Dedifferentiated amniotic fluid mesenchymal stem cell (primary cell): ENCODE results near the gene SIMC1.

Experiments used
- DNase-seq: peaks from one replicate; pipeline ENCODE4 v3.0.0-alpha.2; 2016; ENCODE audit errors: extremely low spot score

Gene SIMC1

GRCh38 chr5:176387384-176387925 lies 149.2 kb downstream of the SIMC1 start:
- no peak for DNase-seq

- DNase-seq = no peak
Measured at GRCh38 chr5:176388003-176388443, 149.8 kb downstream of the SIMC1 start.

DNA sequence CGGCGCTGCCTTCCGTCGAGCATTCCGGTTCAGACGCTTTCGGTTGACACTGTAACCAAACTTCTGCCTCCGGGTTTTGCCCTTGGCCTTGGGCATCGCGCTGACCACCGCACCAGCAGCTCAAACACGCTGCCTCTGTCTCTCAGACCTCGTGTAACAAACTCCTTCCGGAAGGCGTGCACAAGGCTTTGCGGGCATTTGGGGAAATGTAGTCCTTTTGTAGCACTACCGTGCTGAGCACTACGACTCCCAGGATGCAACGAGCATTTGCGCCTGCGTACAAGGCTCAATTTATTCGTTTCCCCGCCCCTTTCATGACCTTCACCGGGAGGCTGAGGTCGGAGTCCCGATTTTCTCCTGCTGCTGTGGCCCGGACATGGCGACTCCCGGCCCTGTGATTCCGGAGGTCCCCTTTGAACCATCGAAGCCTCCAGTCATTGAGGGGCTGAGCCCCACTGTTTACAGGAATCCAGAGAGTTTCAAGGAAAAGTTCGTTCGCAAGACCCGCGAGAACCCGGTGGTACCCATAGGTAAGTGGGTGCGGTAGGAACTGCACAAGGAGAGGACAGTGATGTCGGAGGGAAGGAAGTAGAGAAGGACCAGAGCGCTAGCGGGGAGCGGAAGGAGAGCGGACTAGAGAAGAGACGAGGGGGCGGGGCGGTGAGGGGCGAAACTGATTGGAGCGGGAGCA lies 150.4 kb downstream of the SIMC1 start, which contains the start of the genes HIGD2A and NOP16:
Gene HIGD2A, plus strand, starts transcription at position 308 of the 691 bp plus-strand sequence. Its CDS starts 69 bp downstream, at position 377.
Gene NOP16, minus strand, starts transcription at position 155 of the 691 bp plus-strand sequence. Its CDS starts 59 bp downstream, at position 96.
- DNase-seq = peak; percentile 99

GRCh38 chr5:176389135-176390123 lies 151.2 kb downstream of the SIMC1 start:
- DNase-seq = no peak

GRCh38 chr5:176391479-176391878 lies 153.3 kb downstream of the SIMC1 start:
- no peak for DNase-seq

GRCh38 chr5:176391999-176392398 lies 153.8 kb downstream of the SIMC1 start:
- no peak for DNase-seq

DNA sequence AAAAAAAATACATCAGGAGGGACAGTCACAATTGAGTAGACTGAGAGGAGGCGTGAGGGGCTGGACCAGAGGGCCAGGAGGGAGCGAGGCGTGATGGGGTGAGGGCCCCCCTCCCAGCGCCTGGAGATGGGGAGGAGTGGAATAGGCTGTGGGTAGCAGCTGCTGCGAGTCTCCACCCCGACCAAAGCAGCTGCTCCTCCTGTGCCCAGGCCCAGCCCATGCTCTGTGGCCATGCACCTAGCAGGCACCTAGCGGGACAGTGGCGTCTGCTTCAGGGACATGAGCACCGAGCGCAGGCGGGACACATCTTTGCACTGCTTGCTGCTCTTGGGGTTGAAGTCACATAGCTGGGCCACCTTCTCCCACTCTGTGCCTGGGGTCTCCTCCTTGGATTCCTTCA lies 154.3 kb downstream of the SIMC1 start:
- no peak for DNase-seq

GRCh38 chr5:176394096-176394495 lies 155.9 kb downstream of the SIMC1 start:
- DNase-seq = no peak

DNA sequence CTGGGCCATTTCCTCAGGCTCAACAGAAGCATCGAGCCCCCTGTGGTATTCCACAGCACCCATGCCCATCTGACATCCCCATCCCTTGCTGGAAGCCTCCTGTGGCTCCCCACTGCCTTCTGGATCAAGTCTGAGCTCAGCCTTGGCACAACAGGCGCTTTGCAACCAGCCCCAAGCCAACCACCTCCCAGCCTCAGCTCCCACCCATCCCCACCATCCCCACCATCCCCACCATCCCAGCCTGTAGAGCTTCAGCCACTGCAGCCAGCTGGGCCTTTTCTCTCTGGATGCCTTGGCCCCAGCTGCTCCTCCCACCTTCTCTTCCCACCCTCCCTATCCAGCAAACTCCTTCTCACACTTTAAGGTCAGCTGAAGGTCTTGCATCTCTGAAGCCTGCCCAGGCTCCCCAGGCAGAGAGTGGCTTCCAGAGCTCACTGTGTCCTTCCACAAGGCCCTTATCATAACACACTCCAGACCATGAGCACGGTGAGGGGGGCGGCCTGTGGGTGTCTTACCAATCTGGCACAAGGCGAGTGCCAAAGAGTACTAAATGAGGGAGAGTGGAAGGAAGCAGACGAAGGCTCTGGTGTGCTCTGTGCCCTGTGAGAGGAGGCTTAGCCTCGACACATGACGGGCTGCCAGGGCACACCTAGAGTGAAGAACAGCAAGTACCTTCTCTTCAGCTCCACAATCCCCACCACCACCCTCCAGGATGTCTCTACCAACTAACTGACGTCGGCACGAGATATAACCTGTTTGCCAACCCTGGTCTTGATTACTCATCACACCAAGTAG lies 156.9 kb downstream of the SIMC1 start:
- DNase-seq = no peak
